Transverse colon (tissue), 4 donors: ENCODE results near the gene MYO16. TPM values are rescaled to one million over a fixed set of nuclear protein-coding genes. Genes with fewer than 3 reads are reported as not detected.

Experiments
- DNase-seq: peaks from one replicate; pipeline ENCODE4 v3.0.0-alpha.2; 2019
- H3K27ac ChIP-seq, 4 donors: fragments of 200-600 bp; sonication (generic); 2 replicates each; pipeline ENCODE4 v1.5.1; 2016 to 2018; ENCODE audit warnings: inconsistent platforms in 4 of 4
- H3K27me3 ChIP-seq: fragments of 200-600 bp; sonication (generic); 2 replicates; pipeline ENCODE4 v1.5.1; 2017; ENCODE audit warnings: inconsistent platforms
- H3K36me3 ChIP-seq, 4 donors: fragments of 200-600 bp; sonication (generic); 2 replicates each; pipeline ENCODE4 v1.5.1; 2017 to 2019; ENCODE audit warnings: inconsistent platforms in 4 of 4
- H3K4me1 ChIP-seq, 4 donors: fragments of 200-600 bp; sonication (generic); 2 replicates each; pipeline ENCODE4 v1.5.1; 2017 to 2020; ENCODE audit warnings: inconsistent platforms in 4 of 4
- H3K4me3 ChIP-seq, 4 donors: fragments of 200-600 bp; sonication (generic); 1 replicate in 1 of 4; 2 replicates in 3 of 4; pipeline versions ENCODE4 v1.5.1 to v1.6.1; 2017 to 2019; ENCODE audit warnings: inconsistent platforms in 4 of 4
- H3K9me3 ChIP-seq, 2 donors: fragments of 200-600 bp; sonication (generic); 2 replicates each; pipeline ENCODE4 v1.5.1; 2017 to 2019; ENCODE audit warnings: inconsistent platforms in 2 of 2
- EP300 ChIP-seq: sonication (generic); formaldehyde crosslinking; IDR thresholded peaks from one replicate; pipeline ENCODE4 v1.6.1; 2017; ENCODE audit warnings: antibody characterized with exemption, low read depth
- POLR2A ChIP-seq: fragments of 450-650 bp; IDR thresholded peaks from one replicate; pipeline ENCODE4 v1.6.1; 2016; ENCODE audit warnings: antibody characterized with exemption, mild to moderate bottlenecking, moderate library complexity
- POLR2AphosphoS5 ChIP-seq, 3 donors: sonication (generic); formaldehyde crosslinking; IDR thresholded peaks; one replicate each; pipeline ENCODE4 v1.6.1; 2016; ENCODE audit warnings: antibody characterized with exemption in 3 of 3
- WGBS, 2 donors: methylation state at CpG; one replicate each; pipeline ENCODE4 v1.1.5; 2018; ENCODE audit warnings: low coverage in 1 of 2; 5-methylcytosine and 5-hydroxymethylcytosine counted together
- in situ Hi-C, 4 donors: fragments of 200-750 bp; cut with MboI; loops; one replicate each; pipeline versions ENCODE4 v1.15.0 to v1.15.1; 2017; ENCODE audit warnings: low sequenced_read_pairs in 3 of 4, low pct_ligation_motif_present in 1 of 4, low pct_unique_long_range_greater_than_20kb in 1 of 4
- intact Hi-C: fragments of 100-400 bp; cut with DNase I; formaldehyde crosslinking; loops from one replicate; pipeline ENCODE4 v1.15.1; 2023; ENCODE audit warnings: low total_unique reads
- total RNA-seq, 4 donors: library from RNA; depleted of rRNA; stranded (reverse); fragments of >200 nt; gene quantifications; one replicate each; pipeline ENCODE4 v1.1.0, GENCODE V29; 2016
- TF ChIP-seq, protein P1 (sequence below), 5 experiments: fragments of 200-600 bp in 3 of 5; fragments of 450-650 bp in 2 of 5; sonication (generic) in 3 of 5; IDR thresholded peaks; 1 replicate in 2 of 5; 2 replicates in 3 of 5; pipeline ENCODE4 v1.5.1; 2016 to 2017; ENCODE audit warnings: antibody characterized with exemption in 5 of 5, inconsistent platforms in 3 of 5, mild to moderate bottlenecking in 2 of 5, moderate library complexity in 1 of 5

The MYO16 gene
- total RNA-seq, 4 donors from 2014 or later, result under 0.01 to 3.4 TPM; not detected in 2

DNA sequence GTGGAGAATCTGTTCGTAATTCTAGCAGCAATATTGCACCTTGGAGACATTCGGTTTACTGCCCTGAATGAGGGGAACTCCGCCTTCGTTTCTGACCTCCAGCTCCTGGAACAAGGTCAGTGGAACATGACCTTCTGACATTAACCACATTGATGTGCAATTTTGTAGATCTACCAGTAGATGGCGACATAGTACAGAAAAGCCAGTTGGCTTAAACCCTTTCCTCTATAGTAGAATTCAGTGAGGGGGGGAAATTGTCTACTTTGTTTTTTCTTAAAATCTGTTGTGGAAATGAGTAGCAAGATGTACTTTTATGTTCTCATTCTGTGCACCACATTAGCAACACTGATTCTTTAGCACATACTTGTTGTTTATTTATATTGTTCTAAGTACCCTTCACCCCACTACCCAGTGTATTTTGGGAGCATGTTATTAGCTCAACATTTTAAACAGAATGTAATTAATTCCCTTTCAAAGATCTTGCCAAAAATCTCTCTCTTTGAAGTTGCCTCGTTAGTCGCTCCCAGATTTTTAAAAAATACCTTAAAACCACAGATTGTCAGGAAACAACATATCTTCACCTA is 332.2 kb downstream of the MYO16 start:
- Histone ChIP-seq H3K4me3 (no peak overlapping the region), H3K4me1 (no peaks in the 10 kb centered on the region), H3K27me3 (no peaks in the 10 kb centered on the region), H3K9me3 (no peaks in the 10 kb centered on the region), H3K27ac (no peak overlapping the region), H3K36me3 (no peaks in the 10 kb centered on the region)
- in situ Hi-C loops, result loop anchor here (10.0 to 25.0 kb wide), 4 partner anchors 826 to 1451 kb away; partner anchors contain the start of gene IRS2 (in 1 of the 4)
- TF ChIP-seq, protein P1, sequence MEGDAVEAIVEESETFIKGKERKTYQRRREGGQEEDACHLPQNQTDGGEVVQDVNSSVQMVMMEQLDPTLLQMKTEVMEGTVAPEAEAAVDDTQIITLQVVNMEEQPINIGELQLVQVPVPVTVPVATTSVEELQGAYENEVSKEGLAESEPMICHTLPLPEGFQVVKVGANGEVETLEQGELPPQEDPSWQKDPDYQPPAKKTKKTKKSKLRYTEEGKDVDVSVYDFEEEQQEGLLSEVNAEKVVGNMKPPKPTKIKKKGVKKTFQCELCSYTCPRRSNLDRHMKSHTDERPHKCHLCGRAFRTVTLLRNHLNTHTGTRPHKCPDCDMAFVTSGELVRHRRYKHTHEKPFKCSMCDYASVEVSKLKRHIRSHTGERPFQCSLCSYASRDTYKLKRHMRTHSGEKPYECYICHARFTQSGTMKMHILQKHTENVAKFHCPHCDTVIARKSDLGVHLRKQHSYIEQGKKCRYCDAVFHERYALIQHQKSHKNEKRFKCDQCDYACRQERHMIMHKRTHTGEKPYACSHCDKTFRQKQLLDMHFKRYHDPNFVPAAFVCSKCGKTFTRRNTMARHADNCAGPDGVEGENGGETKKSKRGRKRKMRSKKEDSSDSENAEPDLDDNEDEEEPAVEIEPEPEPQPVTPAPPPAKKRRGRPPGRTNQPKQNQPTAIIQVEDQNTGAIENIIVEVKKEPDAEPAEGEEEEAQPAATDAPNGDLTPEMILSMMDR (IDR thresholded peaks at IDR 0.05), result peak; percentile 76 to 87 (median 84)
- TF ChIP-seq POLR2A, result no peak
- no peak for TF ChIP-seq POLR2AphosphoS5 (IDR thresholded peaks at IDR 0.05)
- no peak for DNase-seq
- intact Hi-C loops, result loop anchor here (10.0 kb wide), 1 partner anchor 1173 kb away; no protein-coding TSS in a partner anchor
- 14 to 15% methylated on average over 5 to 7 of the region's 7 CpGs for WGBS, 2 donors

- intact Hi-C loops, result loop anchor here (10.0 kb wide), 1 partner anchor 1172 kb away; no protein-coding TSS in a partner anchor
- Histone ChIP-seq H3K27me3 (no peaks in the 10 kb centered on the region), H3K9me3 (no peaks in the 10 kb centered on the region), H3K27ac (no peak overlapping the region), H3K4me1 (no peaks in the 10 kb centered on the region), H3K4me3 (no peak overlapping the region), H3K36me3 (no peaks in the 10 kb centered on the region)
- in situ Hi-C loops, result loop anchor here (10.0 to 25.0 kb wide), 4 partner anchors 825 to 1450 kb away; partner anchors contain the start of gene IRS2 (in 1 of the 4)
- TF ChIP-seq POLR2A, result no peak
- TF ChIP-seq POLR2AphosphoS5 (IDR thresholded peaks at IDR 0.05), result no peak
- DNase-seq, result no peak
Measured at GRCh38 chr13:108962654-108963053, 333.2 kb downstream of the MYO16 start.

DNA sequence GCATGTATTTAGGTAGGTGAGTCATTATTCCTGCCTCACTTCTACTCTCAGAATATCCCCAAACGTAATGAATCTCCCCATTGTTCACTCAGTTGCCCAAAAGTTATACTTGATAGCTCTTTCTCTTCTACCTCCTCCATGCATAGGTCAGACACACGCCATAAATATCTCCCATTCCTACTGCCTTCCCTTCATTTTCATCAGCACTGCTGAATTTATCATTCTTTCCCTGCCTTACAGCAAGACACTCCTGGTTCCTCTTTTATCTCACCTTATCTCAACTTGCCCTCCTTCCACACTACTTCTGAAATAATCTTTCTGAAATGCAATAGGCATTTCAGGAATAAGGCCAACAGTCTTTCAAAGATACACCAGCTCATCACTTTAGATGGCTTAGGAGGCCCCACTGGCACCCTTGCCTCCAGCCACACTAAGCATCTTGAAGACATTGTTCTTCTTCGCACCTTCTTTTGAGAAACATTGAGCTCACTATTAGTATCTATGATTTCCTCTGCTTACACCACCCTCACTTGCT is 333.9 kb downstream of the MYO16 start:
- 79 to 90% methylated on average over 3 of the region's 3 CpGs for WGBS, 2 donors
- no peaks in the 10 kb centered on the region for H3K27me3 ChIP-seq
- in situ Hi-C loops (loop anchor here (10.0 to 25.0 kb wide), 4 partner anchors 824 to 1449 kb away; partner anchors contain the start of gene IRS2 (in 1 of the 4)), intact Hi-C loops (loop anchor here (10.0 kb wide), 1 partner anchor 1171 kb away; no protein-coding TSS in a partner anchor)
- no peaks in the 10 kb centered on the region for H3K4me1 ChIP-seq
- no peaks in the 10 kb centered on the region for H3K9me3 ChIP-seq
- TF ChIP-seq, protein P1 (IDR thresholded peaks at IDR 0.05), result no peak
- TF ChIP-seq POLR2A (no peak), POLR2AphosphoS5 (IDR thresholded peaks at IDR 0.05) (no peak), EP300 (no peak)
- no peak for DNase-seq
- no peak overlapping the region for H3K4me3 ChIP-seq
- H3K36me3 ChIP-seq, result no peaks in the 10 kb centered on the region
- H3K27ac ChIP-seq, result no peak overlapping the region

DNA sequence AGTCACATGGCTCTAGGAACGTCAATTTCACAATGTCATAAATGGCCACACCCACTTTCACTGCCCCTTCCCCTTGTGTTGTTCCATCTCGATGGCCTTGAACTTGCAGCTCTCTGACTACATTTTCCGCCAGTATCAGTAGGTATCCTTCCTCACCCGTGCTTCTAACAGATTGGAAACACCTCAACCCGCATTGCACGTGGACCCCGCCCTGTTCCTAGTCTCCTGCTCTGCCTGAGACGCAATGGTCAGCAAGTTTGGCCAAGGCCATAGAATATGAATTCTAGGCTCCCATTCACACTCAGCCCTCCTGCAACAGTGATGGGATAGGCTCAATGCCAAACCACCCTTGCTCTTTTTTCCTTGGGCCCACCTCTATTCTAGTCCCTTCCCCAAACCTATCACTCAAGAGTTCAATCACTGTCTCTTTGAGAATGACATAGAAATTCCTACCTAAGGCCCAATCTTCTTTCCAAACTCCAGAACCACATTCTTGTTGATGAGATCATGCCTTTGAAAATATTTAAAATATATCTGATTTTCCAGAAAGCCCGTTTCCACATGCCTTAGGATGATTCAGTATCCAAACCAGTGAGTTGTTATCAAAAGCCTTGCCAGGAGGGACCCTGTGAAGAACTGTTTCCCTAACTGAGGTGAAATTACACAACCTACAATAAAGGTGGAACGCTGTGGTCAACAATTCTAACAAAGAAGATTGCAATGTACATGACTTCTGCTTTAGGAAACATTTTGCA is 334.6 kb downstream of the MYO16 start:
- in situ Hi-C loops, result loop anchor here (10.0 to 25.0 kb wide), 4 partner anchors 823 to 1448 kb away; partner anchors contain the start of gene IRS2 (in 1 of the 4)
- WGBS, 2 donors, result 68 to 74% methylated on average over 6 to 10 of the region's 10 CpGs
- no peak for DNase-seq

More for the DNA sequence above, 334.6 kb downstream of the MYO16 start:
- intact Hi-C loops, result loop anchor here (10.0 kb wide), 1 partner anchor 1171 kb away; no protein-coding TSS in a partner anchor
- Histone ChIP-seq H3K4me3 (no peak overlapping the region), H3K36me3 (no peaks in the 10 kb centered on the region), H3K27me3 (no peaks in the 10 kb centered on the region), H3K4me1 (no peaks in the 10 kb centered on the region), H3K27ac (no peak overlapping the region), H3K9me3 (no peaks in the 10 kb centered on the region)
- TF ChIP-seq POLR2A (no peak), POLR2AphosphoS5 (IDR thresholded peaks at IDR 0.05) (no peak), EP300 (no peak)
- TF ChIP-seq, protein P1 (IDR thresholded peaks at IDR 0.05), result no peak
